Cerebellar cortex (tissue), 1 donor: ENCODE data around the gene PDCD1.

Source experiments
- DNase-seq: peaks from one replicate; pipeline ENCODE4 v3.0.0-alpha.2; 2015; ENCODE audit warnings: low spot score

The PDCD1 gene

DNA sequence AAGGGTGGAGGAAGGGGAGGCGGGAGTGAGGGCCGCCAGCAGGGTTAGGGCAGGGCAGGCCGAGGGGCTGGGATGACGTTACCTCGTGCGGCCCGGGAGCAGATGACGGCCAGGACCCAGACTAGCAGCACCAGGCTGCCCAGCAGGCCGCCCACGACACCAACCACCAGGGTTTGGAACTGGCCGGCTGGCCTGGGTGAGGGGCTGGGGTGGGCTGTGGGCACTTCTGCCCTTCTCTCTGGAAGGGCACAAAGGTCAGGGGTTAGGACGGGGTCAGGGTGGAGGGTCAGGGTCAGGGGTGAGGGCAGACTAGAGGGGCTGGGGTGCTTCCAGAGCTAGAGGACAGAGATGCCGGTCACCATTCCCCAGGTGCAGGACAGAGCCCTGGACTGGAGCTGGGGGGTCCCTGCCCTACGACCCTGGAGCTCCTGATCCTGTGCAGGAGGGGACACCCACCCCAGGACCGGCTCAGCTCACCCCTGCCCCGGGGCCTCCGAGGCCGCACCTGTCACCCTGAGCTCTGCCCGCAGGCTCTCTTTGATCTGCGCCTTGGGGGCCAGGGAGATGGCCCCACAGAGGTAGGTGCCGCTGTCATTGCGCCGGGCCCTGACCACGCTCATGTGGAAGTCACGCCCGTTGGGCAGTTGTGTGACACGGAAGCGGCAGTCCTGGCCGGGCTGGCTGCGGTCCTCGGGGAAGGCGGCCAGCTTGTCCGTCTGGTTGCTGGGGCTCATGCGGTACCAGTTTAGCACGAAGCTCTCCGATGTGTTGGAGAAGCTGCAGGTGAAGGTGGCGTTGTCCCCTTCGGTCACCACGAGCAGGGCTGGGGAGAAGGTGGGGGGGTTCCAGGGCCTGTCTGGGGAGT is 6.3 kb downstream of the PDCD1 start:
- DNase-seq, result no peak

DNA sequence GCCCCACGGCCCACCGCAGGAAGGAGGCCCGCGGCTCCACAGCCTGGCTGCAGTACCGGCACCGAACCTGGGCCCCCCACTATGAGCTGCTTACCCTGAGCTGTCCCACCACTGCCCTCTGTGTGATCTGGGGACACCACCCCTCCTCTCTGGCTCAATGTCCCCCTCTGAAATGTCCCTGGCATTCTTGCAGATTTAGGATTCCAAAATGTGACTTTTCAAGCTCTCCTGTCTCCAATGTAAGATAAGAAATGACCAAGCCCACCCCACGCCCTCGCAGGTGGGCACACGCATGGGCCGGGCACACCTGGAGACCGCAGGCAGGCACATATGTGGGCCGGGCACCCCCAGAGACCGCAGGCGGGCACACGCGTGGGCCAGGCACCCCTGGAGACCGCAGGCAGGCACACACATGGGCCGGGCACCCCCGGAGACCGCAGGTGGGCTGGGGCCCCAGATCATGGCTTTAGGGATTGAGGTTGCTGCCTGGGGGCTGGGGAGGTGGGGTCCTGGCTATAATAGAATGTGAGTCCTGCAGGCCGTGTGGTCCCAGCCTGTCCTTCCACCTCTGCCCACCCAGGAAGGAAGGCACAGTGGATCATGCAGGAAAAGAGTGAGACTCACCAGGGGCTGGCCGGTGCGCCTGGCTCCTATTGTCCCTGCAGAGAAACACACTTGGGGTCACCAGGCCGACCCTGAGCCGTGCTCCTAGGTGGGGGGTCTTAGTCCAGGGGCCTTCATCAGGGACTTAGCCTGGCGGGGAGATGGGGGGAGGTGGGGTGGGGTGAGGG is 7.2 kb downstream of the PDCD1 start:
- DNase-seq, result no peak

DNA sequence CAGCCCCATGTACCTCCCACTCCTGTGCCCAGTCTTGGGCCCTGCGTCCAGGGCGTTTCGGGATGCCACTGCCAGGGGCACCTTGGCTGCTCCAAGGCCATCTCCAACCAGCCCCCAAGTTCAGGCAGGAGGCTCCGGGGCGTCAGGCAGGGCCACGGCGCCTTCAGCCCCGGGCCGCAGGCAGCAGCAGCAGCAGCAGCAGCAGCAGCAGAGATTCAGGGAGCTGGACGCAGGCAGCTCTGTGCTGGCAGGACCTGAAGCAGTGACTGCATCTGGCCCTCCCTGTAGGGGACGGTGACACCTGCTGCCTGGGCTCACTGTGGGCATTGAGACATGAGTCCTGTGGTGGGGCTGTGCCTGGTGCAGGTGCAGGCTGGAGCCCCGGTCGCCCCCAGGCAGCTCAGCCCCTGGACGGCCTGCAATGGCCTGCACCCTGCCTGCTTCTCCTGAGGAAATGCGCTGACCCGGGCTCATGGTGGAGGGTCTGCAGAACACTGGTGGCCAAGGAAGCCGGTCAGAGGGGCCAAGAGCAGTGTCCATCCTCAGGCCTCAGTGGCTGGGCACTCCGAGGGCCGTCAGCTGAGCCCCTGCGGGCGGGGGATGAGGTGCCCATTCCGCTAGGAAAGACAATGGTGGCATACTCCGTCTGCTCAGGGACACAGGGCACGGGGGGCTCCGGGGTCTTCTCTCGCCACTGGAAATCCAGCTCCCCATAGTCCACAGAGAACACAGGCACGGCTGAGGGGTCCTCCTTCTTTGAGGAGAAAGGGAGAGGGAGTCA is 8.0 kb downstream of the PDCD1 start:
- DNase-seq, result no peak

DNA sequence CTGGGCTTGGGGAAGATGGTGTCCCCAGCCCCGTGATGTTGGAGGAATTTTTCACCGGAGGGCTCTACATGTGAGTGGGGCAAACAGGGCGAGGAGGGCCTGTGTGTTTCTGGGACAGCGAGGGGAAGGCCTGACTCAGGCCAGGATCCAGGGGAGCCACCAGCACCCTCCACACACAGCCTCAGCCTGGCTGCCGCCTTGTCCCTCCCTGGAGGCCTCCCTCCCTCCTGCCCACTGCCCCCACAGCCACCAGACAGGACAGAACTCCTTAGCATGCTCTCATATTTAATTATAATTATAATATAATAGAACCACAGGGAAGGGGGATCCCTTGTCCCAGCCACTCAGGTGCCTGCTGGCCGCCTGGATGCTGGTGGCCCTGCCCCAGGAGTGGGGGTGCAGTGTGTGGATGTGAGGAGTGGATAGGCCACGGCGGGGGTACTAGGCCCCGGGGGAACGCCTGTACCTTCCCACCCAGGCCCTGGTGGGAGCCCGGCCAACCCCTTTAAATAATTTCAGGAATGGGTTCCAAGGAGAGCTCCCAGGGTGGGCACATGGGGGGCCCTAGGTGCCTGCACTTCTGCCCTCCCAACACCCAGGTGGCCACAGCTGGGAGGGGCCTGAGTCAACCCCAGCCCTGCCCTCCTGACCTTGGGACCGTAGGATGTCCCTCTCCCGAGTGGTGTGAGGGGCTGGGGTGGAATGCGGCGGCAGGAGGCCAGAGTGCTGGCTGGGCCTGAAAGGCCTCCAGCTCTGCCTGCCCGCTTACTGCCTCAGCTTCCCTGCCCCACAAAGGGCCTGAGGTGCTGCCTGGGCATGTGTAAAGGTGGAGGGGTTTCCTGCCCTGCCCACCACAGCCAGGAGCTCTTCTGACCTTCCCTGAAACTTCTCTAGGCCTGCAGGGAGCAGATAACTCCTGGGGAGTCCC is 8.8 kb downstream of the PDCD1 start:
- no peak for DNase-seq

DNA sequence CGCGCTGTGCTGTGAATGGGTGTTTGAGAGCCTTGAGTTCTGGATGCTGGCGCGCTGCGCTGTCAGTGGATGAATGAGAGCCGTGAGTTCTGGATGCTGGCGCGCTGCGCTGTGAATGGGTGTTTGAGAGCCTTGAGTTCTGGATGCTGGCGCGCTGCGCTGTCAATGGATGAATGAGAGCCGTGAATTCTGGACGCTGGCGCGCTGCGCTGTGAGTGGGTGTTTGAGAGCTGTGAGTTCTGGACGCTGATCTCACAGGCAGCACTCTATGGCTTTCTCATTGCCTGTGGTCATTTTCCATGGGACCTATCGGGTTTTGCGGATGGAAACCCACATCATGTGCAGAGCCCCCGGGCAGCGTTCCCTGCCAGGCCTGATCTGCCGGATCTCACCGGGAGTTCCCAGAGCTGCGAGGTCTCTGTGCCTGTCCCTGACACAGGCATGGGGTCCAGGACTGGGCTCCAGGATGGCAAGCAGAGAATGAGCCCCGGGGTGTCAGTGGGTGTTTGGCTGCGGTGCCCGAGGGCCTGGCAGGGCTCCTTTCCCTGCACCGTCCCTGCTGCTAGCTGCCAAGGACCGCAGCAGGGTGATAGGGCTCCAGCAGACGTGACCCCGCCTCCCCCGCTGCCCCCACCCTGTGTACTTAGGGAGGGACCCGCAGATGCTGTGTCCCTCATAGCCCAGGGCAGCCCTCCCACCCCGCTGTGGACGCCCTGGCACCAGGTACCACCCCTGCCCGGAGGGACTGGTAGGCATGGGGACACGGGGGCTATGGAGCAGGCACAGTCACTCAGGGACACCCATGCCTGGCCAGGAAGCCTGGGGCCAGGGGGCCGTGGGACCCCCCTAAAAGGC is 9.7 kb downstream of the PDCD1 start:
- no peak for DNase-seq

DNA sequence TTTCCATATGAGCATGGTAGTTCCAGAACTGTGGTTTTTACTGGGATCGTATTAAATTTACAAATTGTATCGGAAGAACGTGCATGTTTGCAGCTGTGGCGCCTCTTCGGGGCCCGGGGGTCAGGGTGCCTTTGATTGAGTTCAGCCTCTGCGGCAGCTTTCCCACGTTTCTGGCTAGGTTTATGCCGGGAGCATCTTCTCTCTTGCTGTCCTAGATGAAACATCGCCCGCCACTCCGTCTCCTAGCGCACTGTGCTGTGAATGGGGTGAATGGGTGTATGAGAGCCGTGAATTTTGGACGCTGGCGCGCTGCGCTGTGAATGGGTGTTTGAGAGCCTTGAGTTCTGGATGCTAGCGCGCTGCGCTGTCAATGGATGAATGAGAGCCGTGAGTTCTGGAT is 12.3 kb downstream of the PDCD1 start:
- no peak for DNase-seq

DNA sequence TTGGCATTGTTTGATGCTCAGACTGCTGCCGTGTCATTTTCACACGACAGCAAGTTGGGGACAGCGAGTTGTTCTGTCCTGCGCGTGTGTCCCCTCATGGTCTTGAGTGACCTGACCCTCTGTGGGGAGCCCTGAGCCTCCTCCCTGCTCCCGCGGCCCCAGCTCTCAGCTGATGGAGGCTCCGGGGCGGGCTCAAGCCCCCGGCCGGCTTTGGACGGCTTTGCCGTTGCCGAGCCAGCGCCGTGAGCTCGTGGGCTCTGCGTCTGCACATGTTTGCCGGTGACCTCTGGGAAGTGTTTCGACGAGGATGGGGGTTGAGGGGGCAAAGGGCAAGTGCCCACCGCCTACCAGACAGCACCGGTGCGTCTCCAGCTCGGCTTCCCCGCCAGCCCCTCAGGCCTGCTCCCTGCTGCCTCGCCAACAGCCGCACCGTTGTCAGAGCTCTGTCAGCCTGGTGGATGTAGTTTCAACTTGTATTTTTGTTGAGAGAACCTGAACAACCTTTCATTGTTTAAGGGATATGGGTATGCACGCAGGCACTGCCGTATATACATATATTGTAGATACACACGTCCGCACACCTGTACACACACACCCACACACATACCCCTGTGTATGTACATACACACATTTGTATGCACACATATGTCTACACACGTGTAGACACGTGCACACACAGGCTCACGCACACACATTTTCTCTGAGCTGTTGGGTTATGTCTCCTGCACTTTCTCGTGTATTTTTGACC is 13.7 kb downstream of the PDCD1 start:
- DNase-seq, result no peak

DNA sequence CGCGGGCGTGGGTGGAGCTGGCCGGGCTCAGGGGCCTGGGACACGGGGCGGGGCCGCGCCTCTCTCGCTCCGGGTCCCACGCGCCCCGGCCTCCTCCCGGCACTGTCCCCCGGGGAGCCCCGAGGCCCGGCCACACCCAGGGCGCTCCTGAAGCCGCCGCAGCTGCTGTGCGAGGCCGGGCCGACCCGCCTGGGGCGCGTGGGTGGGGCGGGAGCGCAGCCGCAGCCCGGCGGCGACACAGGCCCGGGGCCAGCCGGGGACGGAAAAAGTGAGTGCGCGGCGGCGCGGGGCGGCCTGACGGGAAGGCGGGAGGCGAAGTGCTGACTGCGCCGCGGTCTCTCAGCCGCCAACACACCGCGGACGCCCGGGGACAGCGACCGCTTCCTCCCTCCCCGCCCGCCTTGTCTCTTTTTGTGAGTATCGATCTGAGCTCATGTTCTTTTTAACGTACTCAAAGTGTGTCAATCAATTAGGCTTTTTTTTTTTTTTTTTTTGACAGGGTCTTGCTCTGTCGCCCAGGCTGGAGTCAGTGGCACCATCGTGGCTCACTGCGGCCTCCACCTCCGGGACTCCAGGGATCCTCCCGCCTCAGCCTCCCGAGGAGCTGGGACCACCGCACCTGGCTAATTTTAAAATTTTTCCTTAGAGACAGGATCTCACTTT is 14.5 kb downstream of the PDCD1 start:
- no peak for DNase-seq

DNA sequence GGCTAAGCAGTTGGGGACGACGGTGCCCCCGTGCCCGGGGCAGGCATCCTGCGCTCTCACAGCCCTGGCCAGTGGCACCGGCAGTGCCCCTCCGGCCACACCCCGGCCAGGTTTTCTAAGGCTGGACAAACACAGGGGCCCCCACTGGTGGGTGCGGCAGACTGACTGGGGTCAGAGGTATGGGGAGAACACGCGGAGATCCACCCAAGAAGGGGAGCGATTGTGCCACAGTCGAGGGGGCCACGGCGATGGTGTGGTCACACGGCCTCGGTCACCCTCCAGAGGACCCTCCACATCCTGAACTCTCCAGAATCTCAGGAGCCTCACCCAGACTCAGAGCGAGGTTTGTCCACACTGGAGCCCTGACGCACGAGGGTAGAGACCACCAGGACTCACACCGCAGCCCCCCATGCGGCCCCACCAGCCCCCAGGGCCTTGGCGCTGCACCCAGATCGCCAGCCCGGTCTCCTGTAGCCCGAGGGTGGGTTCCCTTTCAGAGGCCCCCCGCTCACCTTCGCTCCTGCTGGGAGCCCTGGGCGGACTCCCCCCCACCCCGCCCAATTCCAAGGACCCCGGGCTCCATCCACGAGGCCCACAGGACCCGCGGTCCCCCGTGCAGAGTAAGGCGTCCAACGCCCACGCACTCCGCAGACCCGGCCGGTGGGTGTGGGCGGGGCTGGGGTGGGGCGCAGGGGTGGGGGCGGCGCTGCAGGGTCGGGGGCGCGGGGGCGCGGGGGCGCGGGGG is 15.2 kb downstream of the PDCD1 start:
- DNase-seq, result no peak

DNA sequence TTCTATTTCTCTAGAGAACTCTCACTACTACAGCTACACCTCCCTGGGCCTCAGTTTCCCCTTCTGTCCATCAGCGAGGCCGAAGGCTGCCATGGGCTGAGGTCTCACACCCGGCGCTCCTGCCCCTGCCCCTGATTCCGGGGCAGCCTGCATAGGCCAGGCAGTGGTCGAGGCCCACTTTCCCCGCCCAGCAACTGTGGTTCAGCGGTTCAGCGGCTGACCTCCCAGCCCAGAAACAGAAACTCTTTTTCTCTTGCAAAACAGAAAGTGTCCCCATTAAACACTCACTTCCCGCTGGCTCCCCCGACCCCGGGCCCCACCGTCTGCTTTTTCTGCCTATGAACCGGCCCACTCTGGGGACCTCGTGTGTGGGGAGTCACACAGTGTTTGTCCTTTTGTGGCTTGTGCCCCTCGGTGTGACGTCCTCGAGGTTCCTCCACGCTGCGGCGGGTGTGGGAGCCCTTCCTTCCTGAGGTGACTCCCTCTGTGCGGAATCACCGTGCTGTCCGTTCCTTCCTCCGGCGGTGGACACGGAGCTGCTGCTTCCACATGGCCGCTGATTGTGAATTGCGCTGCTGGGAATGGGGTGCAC is 16.0 kb downstream of the PDCD1 start:
- no peak for DNase-seq

DNA sequence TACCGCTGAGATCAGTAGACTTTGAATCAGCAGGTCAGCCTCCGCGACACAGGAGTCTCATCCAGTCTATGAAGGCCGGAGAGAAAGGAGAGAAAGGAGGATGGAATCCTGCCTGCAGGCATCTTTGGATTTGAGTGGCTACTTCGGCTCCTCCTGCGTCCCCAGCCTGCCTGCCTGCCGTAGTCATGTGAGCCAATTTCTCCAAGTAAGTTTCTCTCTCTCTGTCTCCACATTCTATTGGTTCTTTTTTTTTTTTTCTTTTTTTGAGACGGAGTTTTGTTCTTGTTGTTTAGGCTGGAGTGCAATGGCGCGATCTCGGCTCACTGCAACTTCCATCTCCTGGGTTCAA is 16.7 kb downstream of the PDCD1 start:
- DNase-seq, result no peak

DNA sequence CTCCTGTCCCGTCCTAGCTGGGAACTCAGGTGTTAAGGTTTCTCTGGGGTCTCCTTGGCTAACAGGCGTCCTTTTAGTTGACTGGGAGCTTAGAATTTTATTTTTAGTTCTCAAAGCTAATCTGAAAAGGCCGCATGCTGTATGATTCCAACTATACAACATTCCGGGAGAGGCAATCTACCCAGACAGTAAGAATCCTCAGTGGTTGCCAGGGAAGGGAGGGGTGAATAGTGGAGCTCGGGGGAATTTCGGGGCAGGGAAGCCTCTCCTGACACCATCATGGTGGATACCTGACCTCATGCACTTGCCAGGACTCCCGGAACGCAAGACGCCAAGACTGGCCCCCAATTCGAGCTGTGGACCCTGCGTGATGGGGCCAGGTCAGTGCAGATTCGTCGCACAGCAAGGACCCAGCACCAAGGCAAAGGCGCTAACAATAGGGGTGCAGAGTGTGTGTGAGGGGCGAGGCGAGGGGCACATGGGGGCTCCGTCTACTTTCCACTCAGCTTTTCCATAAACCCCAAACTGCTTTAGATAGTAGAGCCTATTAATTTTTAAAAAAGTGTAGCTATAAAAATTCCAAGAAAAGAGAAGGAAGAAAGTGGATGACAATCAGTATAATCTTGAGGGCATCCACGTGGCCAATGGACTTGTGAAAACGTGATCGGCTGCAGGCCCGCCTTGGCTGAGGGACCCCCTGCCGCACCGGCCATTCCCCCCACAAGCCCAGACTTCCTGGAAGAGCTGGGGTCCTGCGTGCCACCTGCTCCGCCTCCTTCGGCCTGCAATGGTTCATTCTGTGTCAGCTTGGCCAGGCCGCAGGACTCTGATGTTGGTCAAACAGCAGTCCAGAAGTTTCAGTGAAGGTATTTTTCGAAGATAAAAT is 17.3 kb downstream of the PDCD1 start:
- DNase-seq, result no peak

DNA sequence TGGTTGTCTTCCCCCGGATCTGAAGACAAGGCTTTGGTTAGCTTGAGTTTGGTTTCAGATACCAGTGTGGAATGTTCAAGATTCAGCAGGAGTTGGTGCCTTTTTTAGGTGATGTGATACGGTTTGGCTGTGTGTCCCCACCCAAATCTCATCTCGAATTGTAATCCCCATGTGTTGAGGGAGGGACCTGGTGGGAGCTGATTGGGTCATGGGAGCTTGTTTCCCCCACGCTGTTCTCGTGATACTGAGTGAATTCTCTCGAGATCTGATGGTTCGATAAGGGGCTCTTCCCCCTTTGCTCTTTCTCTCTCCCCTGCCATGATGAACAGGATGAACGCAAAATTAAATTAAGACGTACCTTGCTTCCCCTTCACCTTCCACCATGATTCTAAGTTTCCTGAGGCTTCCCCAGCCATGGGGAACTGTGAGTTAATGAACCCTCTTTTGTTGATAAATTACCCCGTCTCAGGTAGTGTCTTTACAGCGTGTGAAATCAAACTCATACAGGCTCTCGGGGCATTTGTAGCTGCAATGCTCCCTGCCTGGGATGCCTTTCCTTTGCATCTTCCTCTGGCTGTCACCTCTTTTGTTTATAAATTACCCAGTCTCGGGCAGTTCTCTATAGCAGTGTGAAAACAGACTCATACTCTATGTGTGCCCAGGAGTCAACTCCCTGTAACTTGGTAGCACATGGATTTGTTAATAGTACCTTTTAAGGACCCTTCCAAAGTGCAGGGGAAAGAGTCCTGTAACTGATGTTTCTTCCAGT is 21.3 kb downstream of the PDCD1 start:
- no peak for DNase-seq

DNA sequence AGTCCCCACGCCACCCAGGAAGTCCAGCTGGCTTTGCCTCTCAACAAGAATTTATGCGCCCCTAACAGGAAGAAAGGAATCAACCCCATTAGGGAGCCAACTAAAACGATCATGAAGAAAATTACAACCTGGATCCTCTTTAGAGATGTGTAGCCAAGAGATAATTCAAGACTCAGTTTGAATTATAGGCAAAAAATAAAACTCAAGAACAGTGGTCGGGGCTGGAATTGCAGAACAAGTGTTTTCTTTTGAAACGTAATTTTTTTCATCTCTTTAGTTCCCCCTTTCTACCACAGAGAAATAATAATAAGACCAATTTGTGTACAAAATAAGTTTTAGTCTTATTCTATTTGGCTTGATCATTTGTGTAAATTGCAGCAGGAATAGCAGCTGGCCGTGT is 22.4 kb downstream of the PDCD1 start:
- DNase-seq, result no peak

DNA sequence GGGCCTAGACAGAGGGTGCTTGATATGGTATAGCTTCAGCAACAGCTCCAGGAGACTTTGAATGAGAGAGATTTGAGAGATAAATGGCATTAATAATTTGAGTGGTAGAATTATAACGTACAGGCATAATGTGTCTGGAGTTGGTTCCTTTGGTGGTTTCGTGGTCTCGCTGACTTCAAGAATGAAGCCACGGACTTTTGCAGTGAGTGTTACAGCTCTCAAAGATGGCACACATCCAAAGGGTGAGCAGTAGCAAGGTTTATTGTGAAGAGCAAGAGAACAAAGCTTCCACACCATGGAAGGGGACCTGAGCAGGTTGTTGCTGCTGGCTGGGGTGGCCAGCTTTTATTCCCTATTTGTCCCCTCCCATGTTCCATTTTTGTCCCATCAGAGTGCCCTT is 23.1 kb downstream of the PDCD1 start:
- no peak for DNase-seq

DNA sequence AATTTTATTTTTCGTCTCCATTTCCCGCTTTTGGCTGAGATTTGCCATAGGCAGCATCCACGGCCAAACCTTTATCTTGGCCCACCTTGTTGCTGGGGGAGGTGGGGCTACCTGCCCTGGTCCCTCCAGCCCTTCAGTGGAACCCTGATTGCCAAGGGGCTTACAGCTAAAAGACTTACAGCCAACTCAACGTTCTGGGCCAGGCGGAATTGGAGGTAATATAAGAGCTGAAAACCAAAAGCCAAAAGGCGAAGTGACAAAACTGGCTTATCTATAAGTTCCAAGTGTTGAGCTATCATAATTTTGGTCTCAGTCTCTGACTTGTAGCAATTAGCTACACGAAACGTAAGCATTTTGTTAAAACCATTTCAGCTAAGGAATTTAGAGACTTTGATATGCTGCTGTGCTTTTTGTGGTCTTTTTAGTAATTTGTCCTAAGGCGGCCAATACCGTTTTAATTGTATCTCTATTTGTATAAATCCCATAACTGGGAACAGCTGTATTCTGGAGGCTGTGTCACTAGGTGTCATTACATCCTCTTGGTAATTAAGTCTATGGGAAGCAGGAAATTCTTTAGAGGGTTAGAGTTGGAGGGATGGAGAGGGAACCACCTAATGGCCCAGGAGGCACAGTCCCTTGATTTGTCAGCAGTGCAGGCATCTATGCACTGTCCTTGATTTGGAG is 24.0 kb downstream of the PDCD1 start:
- DNase-seq, result no peak
